GM04504 (cell line): ENCODE data around the gene NDST4.
"Not testable (repeated sequence)": the region's sequence is repeated elsewhere in the genome, so short reads cannot be mapped to it uniquely, and the experiment has no call there.

Experiments
- DNase-seq: peaks from one replicate; pipeline ENCODE4 v3.0.0-alpha.2; 2012; ENCODE audit warnings: low read depth

The NDST4 gene

GRCh38 chr4:115053313-115053712, 60.1 kb downstream of the NDST4 start:
- DNase-seq: no peak

DNA sequence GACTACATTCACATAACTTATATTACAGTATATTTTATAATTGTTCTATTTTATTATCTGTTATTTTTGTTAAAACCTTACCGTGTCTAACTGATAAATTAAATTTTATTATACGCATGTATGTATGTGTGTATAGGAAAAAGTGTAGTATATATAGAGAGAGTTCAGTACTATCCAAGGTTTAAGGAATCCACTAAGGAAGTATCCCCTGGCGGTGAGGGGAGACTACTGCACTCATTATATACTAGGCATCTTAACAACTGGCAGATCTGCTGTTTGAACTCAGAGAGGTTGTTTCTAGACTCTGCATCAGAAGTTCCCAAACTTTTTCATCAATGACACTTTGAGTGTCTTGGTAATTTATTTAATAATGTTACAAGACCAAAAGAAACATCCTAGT, 70.9 kb downstream of the NDST4 start:
- DNase-seq: no peak

DNA sequence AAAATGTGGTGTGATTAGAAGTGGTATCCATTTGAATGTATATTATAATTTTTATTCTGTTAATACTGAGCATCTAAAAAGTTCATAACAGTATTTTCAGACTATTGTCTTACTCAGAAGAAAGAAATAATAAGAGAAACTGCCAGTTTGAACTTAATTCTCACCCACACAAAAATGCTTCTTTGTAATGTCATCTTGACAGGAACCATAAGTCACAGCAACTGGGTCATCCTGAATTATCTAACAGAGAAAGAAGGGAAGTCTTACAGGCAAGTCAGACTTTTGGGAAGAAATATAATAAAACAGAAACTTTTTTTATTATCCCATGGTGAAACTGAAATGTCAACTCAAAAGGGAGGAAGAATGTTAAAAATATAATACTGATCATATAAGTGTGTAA, 83.1 kb downstream of the NDST4 start:
- DNase-seq: no peak

DNA sequence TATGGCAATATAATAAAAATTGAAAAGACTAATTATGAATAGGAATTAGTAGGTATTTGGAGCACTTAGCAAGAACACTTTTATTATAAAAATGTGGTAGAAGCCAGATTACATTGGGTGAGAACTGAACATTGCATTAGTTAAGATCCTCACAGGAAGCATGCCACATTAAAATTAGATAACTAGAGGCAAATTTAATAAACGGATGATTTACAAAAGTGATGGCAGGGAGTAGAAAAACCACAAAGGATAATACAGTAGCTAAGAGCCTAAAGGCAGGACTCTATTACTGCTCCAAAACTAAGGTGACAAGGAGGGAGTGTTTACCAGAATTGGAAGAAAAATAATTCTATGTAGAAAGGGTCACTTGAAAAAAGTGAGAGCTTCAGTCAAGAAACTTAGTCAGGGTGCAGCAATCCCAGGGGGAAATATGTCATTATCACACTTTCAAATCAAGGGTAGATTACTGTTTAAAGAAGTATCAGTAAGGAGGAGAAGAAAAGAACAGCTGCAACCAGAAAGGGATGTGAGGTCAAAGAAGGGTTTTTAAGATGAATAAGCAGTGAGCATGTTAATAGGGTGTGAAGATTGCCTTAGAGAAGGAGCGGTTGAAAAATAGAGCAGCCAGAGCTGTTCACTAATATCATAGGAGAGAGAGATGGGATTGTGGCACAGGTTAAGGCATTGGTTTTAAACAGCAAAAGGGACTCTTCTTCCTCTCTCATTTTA, 84.6 kb downstream of the NDST4 start:
- DNase-seq: no peak

- DNase-seq: no peak
Observed at GRCh38 chr4:114999880-115000279, 113.5 kb downstream of the NDST4 start.

DNA sequence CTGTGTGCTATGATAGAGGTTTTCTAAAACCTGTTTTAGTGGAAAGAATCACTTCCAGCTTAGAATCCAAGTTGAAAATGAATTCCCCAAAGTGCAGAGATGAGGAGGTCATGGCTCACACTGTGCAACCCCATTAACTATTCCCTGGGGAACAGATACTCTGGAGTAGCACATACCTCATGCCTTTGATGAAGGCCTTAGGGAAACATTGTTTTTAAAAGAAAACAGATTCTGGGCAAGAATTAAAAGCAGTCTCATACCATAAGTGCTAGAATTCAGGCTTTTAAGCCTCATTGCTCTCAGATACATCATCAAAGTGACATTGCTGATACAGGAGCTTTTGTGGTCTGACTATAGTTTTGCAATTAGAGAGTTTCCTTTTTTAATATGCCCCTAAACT, 115.1 kb downstream of the NDST4 start:
- DNase-seq: no peak

DNA sequence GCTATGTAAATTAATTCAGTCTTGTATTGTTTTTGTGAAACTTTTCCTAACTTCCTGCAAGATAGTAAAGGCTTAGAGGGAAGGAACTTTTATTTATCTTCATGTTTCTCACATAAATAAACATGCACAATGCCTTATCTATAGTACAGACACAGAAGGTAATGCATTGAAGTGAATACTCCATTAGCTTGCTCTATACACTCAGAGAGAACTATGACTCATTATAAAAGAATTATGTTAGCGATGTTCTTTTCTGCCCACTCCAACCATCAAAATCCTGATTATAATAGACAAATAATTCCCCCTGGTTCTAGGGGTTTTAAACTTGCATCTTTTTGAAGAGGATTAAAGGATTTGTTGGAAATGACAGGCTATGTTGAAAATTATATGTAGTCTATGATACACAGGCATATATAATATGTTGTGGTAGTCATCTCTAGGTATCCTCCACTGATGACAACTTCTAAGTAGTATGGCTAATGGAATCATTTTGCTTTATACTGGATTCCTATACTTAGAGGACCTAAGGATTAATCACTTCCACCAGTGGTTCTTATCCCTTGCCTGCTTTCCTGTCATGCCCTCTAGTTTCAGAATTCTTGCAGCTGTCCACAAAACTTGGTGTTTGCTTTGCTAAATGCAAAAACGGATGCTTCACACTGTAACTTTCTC, 115.7 kb downstream of the NDST4 start:
- DNase-seq: no peak

- DNase-seq: no peak
Observed at GRCh38 chr4:114986133-114986532, 127.3 kb downstream of the NDST4 start.

- peak; percentile 1 for DNase-seq
Observed at GRCh38 chr4:114980932-114981708, 132.3 kb downstream of the NDST4 start.

DNA sequence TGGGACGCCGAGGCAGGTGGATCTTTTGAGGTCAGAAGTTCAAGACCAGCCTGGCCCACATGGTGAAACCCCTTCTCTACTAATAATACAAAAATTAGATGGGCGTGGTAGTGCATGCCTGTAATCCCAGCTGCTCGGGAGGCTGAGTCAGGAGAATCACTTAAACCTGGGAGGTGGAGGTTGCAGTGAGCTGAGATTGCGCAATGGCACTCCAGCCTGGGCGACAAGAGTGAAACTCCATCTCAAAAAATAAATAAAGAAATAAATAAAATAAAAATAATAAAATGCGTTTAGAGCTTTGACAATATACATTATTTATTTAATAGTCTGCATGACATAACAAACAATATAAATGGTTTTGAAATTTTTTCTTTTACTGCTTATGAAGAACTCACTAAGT, 133.0 kb downstream of the NDST4 start:
- DNase-seq: not testable (repeated sequence)

- DNase-seq: no peak
Observed at GRCh38 chr4:114976901-114977300, 136.5 kb downstream of the NDST4 start.

DNA sequence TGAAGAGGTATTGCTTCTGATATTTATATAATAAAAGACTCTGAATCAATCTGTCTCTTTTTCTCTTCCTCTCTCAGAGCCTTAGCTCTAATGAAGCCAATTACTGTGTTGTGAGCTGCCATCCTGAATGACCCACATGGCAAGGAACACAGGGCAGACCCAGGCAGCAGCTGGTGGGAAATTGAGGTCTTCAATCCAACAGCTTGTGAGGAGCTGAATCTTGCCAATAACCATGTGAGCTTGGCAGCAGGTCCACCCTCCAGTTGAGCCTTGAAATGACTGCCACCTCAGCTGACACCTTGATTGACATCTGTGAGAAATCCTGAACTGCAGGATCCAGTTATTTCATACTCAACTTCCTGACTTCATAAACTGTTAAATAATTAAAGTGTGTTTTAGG, 149.4 kb downstream of the NDST4 start:
- DNase-seq: no peak

GRCh38 chr4:114945616-114946015, 167.8 kb downstream of the NDST4 start:
- no peak for DNase-seq

GRCh38 chr4:114941503-114941902, 171.9 kb downstream of the NDST4 start:
- no peak for DNase-seq

GRCh38 chr4:114927881-114928280, 185.5 kb downstream of the NDST4 start:
- DNase-seq: no peak

DNA sequence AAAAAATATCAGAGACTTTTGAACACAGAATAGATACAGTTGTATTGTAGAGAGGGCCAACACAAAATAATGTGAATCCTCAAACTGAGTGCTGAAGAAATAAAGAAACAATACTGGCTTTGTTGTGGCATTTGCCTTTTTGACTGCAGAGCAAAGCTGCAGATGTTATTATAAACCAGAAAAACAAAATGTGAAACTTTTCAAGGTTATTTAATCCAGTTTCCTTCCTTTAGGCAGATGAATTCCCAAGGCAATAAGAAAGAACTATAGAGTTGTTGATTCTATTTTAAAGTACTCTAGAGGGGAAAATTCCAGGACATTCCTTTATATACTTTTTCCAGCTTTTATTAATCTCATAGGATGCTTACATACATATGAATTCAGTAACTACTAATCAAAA, 186.8 kb downstream of the NDST4 start:
- no peak for DNase-seq

DNA sequence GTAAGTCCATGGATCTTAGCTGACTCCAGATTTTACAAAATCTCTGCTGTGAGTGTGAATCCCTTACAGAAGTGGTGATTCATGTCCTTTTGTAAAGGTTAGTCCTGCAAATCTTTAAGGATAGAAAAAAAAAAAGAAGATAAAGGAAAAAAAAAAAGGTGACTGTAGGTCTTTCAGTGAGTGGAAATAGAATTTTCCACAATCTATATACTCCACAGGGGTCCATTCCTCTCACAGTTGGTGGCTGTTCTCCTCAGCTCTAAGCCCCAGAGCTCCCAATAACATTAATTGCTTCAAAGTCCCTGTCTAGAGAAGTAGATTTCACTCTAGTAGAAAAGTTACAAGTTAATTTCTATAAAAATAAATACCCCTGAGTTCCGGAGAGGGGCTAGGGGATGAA, 189.1 kb downstream of the NDST4 start:
- no peak for DNase-seq

DNA sequence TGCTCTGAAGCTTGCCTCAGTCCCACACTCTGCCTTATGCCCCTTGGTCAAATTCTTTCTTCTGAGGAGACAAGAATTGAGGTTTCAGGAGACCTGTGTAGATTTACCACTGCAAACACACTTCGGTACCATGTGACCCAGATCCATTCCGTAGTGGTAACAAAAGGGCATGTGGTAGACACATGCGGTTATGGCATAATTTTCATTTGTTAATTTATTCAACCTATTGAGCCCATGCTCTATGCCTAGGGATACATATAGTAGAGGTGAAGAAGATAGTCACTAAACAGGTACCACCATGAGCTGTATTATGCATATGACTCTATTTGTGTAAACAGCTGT, 190.9 kb downstream of the NDST4 start:
- DNase-seq: no peak

- no peak for DNase-seq
Observed at GRCh38 chr4:114921790-114922591, 191.4 kb downstream of the NDST4 start.

DNA sequence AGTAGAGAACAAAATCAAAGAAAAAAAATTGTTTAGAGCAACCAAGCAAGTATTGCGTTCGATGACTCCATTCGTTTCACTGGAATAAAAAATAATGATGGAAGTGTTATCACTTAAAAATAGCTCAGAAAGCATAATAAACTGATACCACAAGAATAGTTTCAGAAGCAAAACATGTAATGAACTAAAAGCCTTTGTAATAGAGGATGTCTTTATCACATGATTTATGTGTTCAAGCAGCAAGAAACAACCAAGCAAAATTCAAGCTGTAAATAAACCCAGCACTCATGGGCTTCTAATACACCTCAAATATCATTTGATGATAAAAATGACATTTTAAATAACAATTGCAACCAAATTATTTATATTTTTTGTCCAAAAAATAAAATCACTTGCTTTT, 192.2 kb downstream of the NDST4 start:
- no peak for DNase-seq

GRCh38 chr4:114911111-114911510, 202.3 kb downstream of the NDST4 start:
- no peak for DNase-seq

DNA sequence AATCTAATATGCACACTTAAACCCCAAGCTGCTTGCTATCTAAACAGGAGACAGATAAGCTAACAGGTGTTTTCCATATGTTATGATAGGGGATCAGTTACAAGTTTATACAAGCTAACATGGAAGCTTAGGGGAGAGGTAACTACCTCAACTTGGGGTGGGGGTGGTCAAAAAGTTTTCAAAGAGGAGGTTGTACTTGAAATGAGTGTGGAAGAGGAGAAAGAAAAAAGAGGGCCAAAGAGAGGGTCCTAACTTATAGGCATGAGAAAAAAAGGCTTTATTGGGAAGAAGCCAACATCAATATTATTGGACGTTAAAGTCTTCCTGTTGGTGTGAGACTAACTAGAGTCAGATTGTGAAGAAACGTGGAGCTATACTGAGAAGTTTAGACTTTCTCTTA, 205.9 kb downstream of the NDST4 start:
- DNase-seq: no peak
